K562 (cell line): Measurements from ENCODE around the gene DET1. TPM values are rescaled to one million over a fixed set of nuclear protein-coding genes. Genes with fewer than 3 reads are reported as not detected.
A peak's percentile ranks its signal among the peaks of the same experiment; 100 is the strongest.

Experiments used
- ATAC-seq: fragments of 200-7000 bp; cut with Tn5 transposase; 3 replicates; pipeline ENCODE4 v1.9.1; 2020; ENCODE audit warnings: moderate library complexity
- BruUV-seq: library from RNA; stranded (reverse); fragments of 400-500 nt; replicated peaks from 2 replicates; lab custom pipeline; 2021; lab: Mats Ljungman, UMichigan
- CTCF ChIA-PET: fragments of 300-600 bp; formaldehyde crosslinking; extraction: SDS; loops from one replicate; lab custom pipeline; 2021; ENCODE audit warnings: low intra/inter-chr PET ratio; lab: Yijun Ruan, JAX
- POLR2A ChIA-PET: fragments of 300-600, 350-650 bp; sonication (Branson Sonifier 250); formaldehyde crosslinking; extraction: SDS; loops from one replicate; lab custom pipeline; 2021; ENCODE audit warnings: antibody characterized with exemption, inconsistent platforms; lab: Yijun Ruan, JAX
- DNase-seq, 4 experiments: peaks; one replicate each; pipeline versions ENCODE4 v3.0.0 to v3.0.0-alpha.2; 2011 to 2018; ENCODE audit warnings: low spot score in 3 of 4, mixed read lengths in 3 of 4; ENCODE audit errors: extremely low read depth in 1 of 4
- FAIRE-seq: peaks from 2 replicates; lab custom pipeline; 2011; peaks lifted over from hg19 to GRCh38; lab: Jason Lieb, UNC
- H2AFZ ChIP-seq: 2 replicates; pipeline ENCODE4 v1.6.0; 2011; ENCODE audit warnings: low read depth, low read length, control low read depth, inconsistent platforms
- H3K27ac ChIP-seq: fragments of 200-600 bp; 3 replicates; pipeline ENCODE4 v1.8.0; 2011; ENCODE audit warnings: low read depth, mild to moderate bottlenecking, control low read depth, inconsistent platforms, low read length, moderate library complexity, mixed read lengths; ENCODE audit errors: extremely low read depth
- H3K27me3 ChIP-seq, 2 experiments: fragments of 300-600 bp in 1 of 2; 2 replicates in 1 of 2; 3 replicates in 1 of 2; pipeline versions ENCODE4 v1.6.0 to v1.8.0; 2011; ENCODE audit warnings: inconsistent platforms in 2 of 2, low read length in 2 of 2, mild to moderate bottlenecking in 1 of 2, mixed read lengths in 1 of 2, moderate library complexity in 1 of 2; ENCODE audit not compliant: control insufficient read depth in 2 of 2, insufficient read depth in 2 of 2
- H3K36me3 ChIP-seq: fragments of 300-600 bp; 3 replicates; pipeline ENCODE4 v1.8.0; 2011; ENCODE audit warnings: mild to moderate bottlenecking, low read length, inconsistent platforms; ENCODE audit not compliant: control insufficient read depth, insufficient read depth
- H3K4me1 ChIP-seq, 2 experiments: fragments of 200-600 bp in 1 of 2; replicated peaks in 1 of 2; 2 replicates in 1 of 2; 3 replicates in 1 of 2; pipeline versions ENCODE4 v1.5.1 to v1.8.0; 2011; ENCODE audit warnings: inconsistent platforms in 2 of 2, low read length in 2 of 2, mild to moderate bottlenecking in 1 of 2, mixed read lengths in 1 of 2, moderate library complexity in 1 of 2; ENCODE audit not compliant: control insufficient read depth in 2 of 2, insufficient read depth in 2 of 2
- H3K4me2 ChIP-seq: 2 replicates; pipeline ENCODE4 v1.6.1; 2011; ENCODE audit warnings: low read length, control low read depth, inconsistent platforms, mixed read lengths; ENCODE audit not compliant: insufficient read depth
- H3K4me3 ChIP-seq: fragments of 200-600 bp; sonication (generic), shearing (Covaris generic); 2 replicates; pipeline ENCODE4 v1.5.1; 2016; ENCODE audit warnings: control low read depth, inconsistent platforms
- H3K79me2 ChIP-seq: fragments of 200-600 bp; 3 replicates; pipeline ENCODE4 v1.8.0; 2011; ENCODE audit warnings: low read length, inconsistent platforms; ENCODE audit not compliant: control insufficient read depth, insufficient read depth
- H3K9ac ChIP-seq, 2 experiments: 2 replicates each; pipeline versions ENCODE4 v1.6.0 to v1.6.1; 2011; ENCODE audit warnings: low read depth in 2 of 2, low read length in 2 of 2, control low read depth in 1 of 2, inconsistent platforms in 1 of 2, mild to moderate bottlenecking in 1 of 2, mixed read lengths in 1 of 2; ENCODE audit not compliant: insufficient read depth in 1 of 2
- H3K9me1 ChIP-seq: one replicate; pipeline ENCODE4 v1.6.0; 2011; ENCODE audit warnings: inconsistent platforms, mild to moderate bottlenecking, low read length, moderate library complexity; ENCODE audit not compliant: control insufficient read depth, insufficient read depth
- H3K9me3 ChIP-seq: replicated peaks from 2 replicates; pipeline ENCODE4 v1.5.1; 2011; ENCODE audit warnings: low read depth, low read length, inconsistent platforms; ENCODE audit not compliant: control insufficient read depth, insufficient read depth
- H4K20me1 ChIP-seq: replicated peaks from 2 replicates; pipeline ENCODE4 v1.6.1; 2011; ENCODE audit warnings: low read length, inconsistent platforms, mixed read lengths; ENCODE audit not compliant: control insufficient read depth, insufficient read depth
- ARID1B ChIP-seq: fragments of 450-650 bp; IDR thresholded peaks from 2 replicates; pipeline ENCODE4 v1.6.1; 2016; ENCODE audit warnings: antibody characterized with exemption, mild to moderate bottlenecking, inconsistent platforms
- CBFA2T3 ChIP-seq: fragments of 450-650 bp; IDR thresholded peaks from 2 replicates; pipeline ENCODE4 v1.6.1; 2017
- HDAC3 ChIP-seq: fragments of 450-650 bp; IDR thresholded peaks from 2 replicates; pipeline ENCODE4 v1.6.1; 2018; ENCODE audit warnings: borderline replicate concordance, mild to moderate bottlenecking, moderate library complexity; ENCODE audit not compliant: partially characterized antibody
- NR2C1 ChIP-seq, 2 experiments: fragments of 450-650 bp; IDR thresholded peaks; 2 replicates each; pipeline ENCODE4 v1.6.1; 2017; ENCODE audit warnings: mild to moderate bottlenecking in 2 of 2, antibody characterized with exemption in 1 of 2, inconsistent platforms in 1 of 2, missing compliant biosample characterization in 1 of 2, missing genetic modification characterization in 1 of 2
- ZNF224 ChIP-seq: sonication (generic); formaldehyde crosslinking; IDR thresholded peaks from 2 replicates; pipeline ENCODE4 v1.8.0; 2022; ENCODE audit warnings: mild to moderate bottlenecking, missing genetic modification reagents
- WGBS: fragments of 100-300 bp; shearing (Covaris generic); methylation state at CpG from one replicate; pipeline ENCODE4 v1.1.6; 2016; ENCODE audit warnings: low coverage, mixed read lengths; ENCODE audit not compliant: insufficient coverage; ENCODE audit errors: missing lambda C conversion rate; 5-methylcytosine and 5-hydroxymethylcytosine counted together
- in situ Hi-C: fragments of 300-500 bp; cut with MboI; formaldehyde crosslinking; loops from 4 replicates; pipeline ENCODE4 v1.15.0; 2018; ENCODE audit warnings: inconsistent platforms, mixed read lengths
- intact Hi-C: fragments of 100-400 bp; cut with micrococcal nuclease; formaldehyde crosslinking; loops from 2 replicates; pipeline ENCODE4 v1.14.2; 2022
- polyA plus RNA-seq, 8 experiments: library from polyadenylated mRNA; depleted of rRNA in 4 of 8; stranded (reverse) in 5 of 8; unstranded in 3 of 8; fragments of >200 nt; fragmentation: Nextera tagmentation in 2 of 8; fragmentation: Illumina TruSeq in 1 of 8; extraction: Ambion mirVana in 2 of 8; extraction: Trizol in 1 of 8; gene quantifications; 2 replicates each; pipeline versions ENCODE4 v1.2.1 to v1.2.3, GENCODE V29; 2011 to 2014; ENCODE audit warnings: inconsistent platforms in 1 of 8, missing spikeins in 1 of 8
- small RNA-seq: library from RNA; depleted of rRNA; stranded (forward); fragments of <200 nt; gene quantifications from one replicate; pipeline ENCODE3, GENCODE V24; 2014
- total RNA-seq, 7 experiments: library from RNA; depleted of rRNA in 6 of 7; stranded (reverse); fragments of >200 nt in 6 of 7; fragmentation: Illumina TruSeq in 2 of 7; extraction: Trizol in 2 of 7; gene quantifications; 2 replicates each; pipeline versions ENCODE4 v1.2.1 to v1.2.3, GENCODE V29; 2011 to 2021; ENCODE audit warnings: low replicate concordance in 1 of 7
- TF ChIP-seq, protein P1 (sequence below): fragments of 450-650 bp; IDR thresholded peaks from 2 replicates; pipeline ENCODE4 v1.6.1; 2016

The DET1 gene
- total and polyA plus RNA-seq, 9 of the 15 experiments (the other 6 are each of a cell fraction or from before 2014, with no cell fraction given) = 4.2 to 8.1 (median 6.0) TPM

DNA sequence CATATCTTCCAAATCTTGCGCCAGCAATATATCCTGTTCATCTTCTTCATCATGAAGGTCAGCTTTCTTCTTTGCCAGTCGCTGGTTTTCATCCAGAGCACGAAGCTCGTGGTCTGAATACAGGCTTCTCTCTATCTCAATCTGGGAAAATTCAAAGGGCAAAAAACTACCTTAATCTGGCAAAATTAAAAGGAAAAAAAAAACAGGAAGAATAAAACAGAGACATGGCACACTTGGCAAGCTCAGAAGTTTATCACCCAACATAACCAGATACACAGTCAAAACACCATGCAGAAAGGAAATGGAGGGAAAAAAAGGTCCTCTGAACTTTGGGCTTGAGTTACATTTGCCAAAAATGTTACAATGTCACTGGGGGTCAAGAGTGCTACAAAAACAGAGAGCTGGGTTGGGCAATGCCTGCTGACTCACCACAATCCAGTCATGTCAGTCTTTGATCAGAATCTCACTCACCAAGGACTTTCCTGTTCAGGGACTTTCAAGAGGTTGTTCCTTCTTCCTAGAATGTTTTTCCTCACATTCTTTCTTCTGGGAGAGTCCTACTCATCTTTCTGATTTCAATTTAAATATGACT lies 80.8 kb downstream of the DET1 start (continued):
- TF ChIP-seq HDAC3 (no peak), ARID1B (peak; percentile 63; the same call in 1 of the 2 replicates)
- TF ChIP-seq, protein P1, sequence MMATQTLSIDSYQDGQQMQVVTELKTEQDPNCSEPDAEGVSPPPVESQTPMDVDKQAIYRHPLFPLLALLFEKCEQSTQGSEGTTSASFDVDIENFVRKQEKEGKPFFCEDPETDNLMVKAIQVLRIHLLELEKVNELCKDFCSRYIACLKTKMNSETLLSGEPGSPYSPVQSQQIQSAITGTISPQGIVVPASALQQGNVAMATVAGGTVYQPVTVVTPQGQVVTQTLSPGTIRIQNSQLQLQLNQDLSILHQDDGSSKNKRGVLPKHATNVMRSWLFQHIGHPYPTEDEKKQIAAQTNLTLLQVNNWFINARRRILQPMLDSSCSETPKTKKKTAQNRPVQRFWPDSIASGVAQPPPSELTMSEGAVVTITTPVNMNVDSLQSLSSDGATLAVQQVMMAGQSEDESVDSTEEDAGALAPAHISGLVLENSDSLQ = peak; percentile 82; the same call in 1 of the 2 replicates

DNA sequence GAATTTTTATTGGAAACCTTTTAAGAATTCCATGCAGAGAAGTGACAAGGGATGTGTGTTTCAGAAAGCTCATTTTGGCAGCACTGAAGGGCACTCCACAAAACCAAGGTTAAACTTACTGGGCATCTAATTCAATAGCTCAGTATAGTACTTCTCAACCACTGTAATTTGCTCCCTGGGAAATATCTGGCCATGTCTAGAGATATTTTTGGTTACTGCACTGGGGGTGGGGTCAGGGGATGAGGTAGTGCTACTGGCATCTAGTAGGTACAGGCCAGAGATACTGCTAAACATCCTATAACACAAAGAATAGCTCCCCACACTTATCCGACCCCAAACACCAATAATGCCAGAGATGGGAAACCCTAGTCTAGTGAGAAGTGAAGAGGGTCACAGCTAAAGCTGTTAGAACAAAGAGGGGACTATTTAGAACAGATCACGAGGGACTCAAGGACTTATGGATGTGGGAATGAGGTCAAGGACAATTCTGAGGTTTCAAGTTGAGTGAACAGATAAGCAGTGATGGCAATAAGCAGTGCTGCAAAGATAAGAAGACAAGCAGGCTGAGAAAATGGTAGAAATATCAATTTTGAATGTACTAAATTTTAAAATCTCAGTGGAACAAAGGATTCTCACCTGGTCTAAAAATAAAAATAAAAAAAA lies 82.5 kb downstream of the DET1 start:
- 39% methylated on average over 2 of the region's 2 CpGs for WGBS
- intact Hi-C loops = no loop called here
- no TSS peak for BruUV-seq
- no peak overlapping the region for H2AFZ ChIP-seq
- FAIRE-seq (no peak), DNase-seq (no peak), ATAC-seq (no peak)
- H3K36me3 ChIP-seq = peaks cover 73% of the 10 kb centered on the region
- TF ChIP-seq CBFA2T3 = peak; percentile 32; the same call in 1 of the 2 replicates
- TF ChIP-seq NR2C1 (IDR thresholded peaks at IDR 0.05) = no peak
- 0 out of 2 replicates have a peak, but pooled peaks have one; percentile 16 for TF ChIP-seq NR2C1 (tag; IDR thresholded peaks at IDR 0.05)
- TF ChIP-seq ZNF224 (CRISPR knock-in tag) = no peak
- H3K27me3 ChIP-seq = no peaks in the 10 kb centered on the region
- H3K4me3 ChIP-seq = no peak overlapping the region
- ChIA-PET CTCF (no interaction called here), POLR2A (interaction anchor here (2.2 kb wide), 1 partner anchor 8 kb away, joined by 7 read pairs; no protein-coding TSS in a partner anchor)
- no peak overlapping the region for H3K4me2 ChIP-seq
- H3K9me3 ChIP-seq = no peaks in the 10 kb centered on the region
- no peak overlapping the region for H3K27ac ChIP-seq
- no peaks in the 10 kb centered on the region for H3K9me1 ChIP-seq
- peaks cover 43% of the 10 kb centered on the region for H3K79me2 ChIP-seq
- H4K20me1 ChIP-seq = no peaks in the 10 kb centered on the region
- no peak overlapping the region for H3K9ac ChIP-seq
- in situ Hi-C loops = no loop called here
- H3K4me1 ChIP-seq = peaks cover 5 to 15% of the 10 kb centered on the region in 2 experiments; a peak in 3 of 5 replicates

Small RNA genes within 50 kb of the gene (small RNA-seq; reads per million reads assigned to genes)
- not detected for gene AC013489.2

Other genes with a start within 250 kb of the DET1 start
- 43.0 and 44.7 TPM in 2 replicates for gene MRPL46, start 79.3 kb downstream of the DET1 start, total RNA-seq (2014; rRNA removed)
- 49.2 and 55.0 TPM in 2 replicates for gene MRPL46, start 79.3 kb downstream of the DET1 start, total RNA-seq (2014; rRNA removed; fragmentation: Illumina TruSeq; extraction: Trizol)
- gene MRPL46, start 79.3 kb downstream of the DET1 start, total RNA-seq (2015; rRNA removed; fragmentation: Illumina TruSeq; extraction: Trizol) = 48.4 and 50.0 TPM in 2 replicates
- gene MRPL46, start 79.3 kb downstream of the DET1 start, total RNA-seq (2021) = 41.2 and 41.9 TPM in 2 replicates
- 41.3 and 49.8 TPM in 2 replicates for gene MRPL46, start 79.3 kb downstream of the DET1 start, polyA plus RNA-seq (2011; rRNA removed)
- gene MRPL46, start 79.3 kb downstream of the DET1 start, polyA plus RNA-seq (2014; fragmentation: Illumina TruSeq; extraction: Trizol) = 46.5 and 50.8 TPM in 2 replicates
- gene MRPL46, start 79.3 kb downstream of the DET1 start, polyA plus RNA-seq (2014; fragmentation: Nextera tagmentation; extraction: Ambion mirVana) = 10 to 100 TPM; 66.9 to 71.2 TPM
- 72.2 and 74.6 TPM in 2 replicates for gene MRPL46, start 79.3 kb downstream of the DET1 start, polyA plus RNA-seq (2014; rRNA removed)
- 54.9 and 75.7 TPM in 2 replicates for gene MRPS11, start 79.0 kb downstream of the DET1 start, total RNA-seq (2014; rRNA removed)
- 40.4 and 44.8 TPM in 2 replicates for gene MRPS11, start 79.0 kb downstream of the DET1 start, total RNA-seq (2014; rRNA removed; fragmentation: Illumina TruSeq; extraction: Trizol)
- 51.3 and 52.9 TPM in 2 replicates for gene MRPS11, start 79.0 kb downstream of the DET1 start, total RNA-seq (2015; rRNA removed; fragmentation: Illumina TruSeq; extraction: Trizol)
- gene MRPS11, start 79.0 kb downstream of the DET1 start, total RNA-seq (2021) = 61.1 and 72.9 TPM in 2 replicates
- 57.3 and 67.3 TPM in 2 replicates for gene MRPS11, start 79.0 kb downstream of the DET1 start, polyA plus RNA-seq (2011; rRNA removed)
- gene MRPS11, start 79.0 kb downstream of the DET1 start, polyA plus RNA-seq (2014; fragmentation: Illumina TruSeq; extraction: Trizol) = 53.1 and 54.1 TPM in 2 replicates
- 10 to 100 TPM; 28.3 to 39.4 TPM for gene MRPS11, start 79.0 kb downstream of the DET1 start, polyA plus RNA-seq (2014; fragmentation: Nextera tagmentation; extraction: Ambion mirVana)
- 83.2 and 90.3 TPM in 2 replicates for gene MRPS11, start 79.0 kb downstream of the DET1 start, polyA plus RNA-seq (2014; rRNA removed)
- 51.0 and 56.6 TPM in 2 replicates for gene AEN, start 74.7 kb upstream of the DET1 start, total RNA-seq (2014; rRNA removed)
- 24.6 and 26.3 TPM in 2 replicates for gene AEN, start 74.7 kb upstream of the DET1 start, total RNA-seq (2014; rRNA removed; fragmentation: Illumina TruSeq; extraction: Trizol)
- 40.0 and 40.9 TPM in 2 replicates for gene AEN, start 74.7 kb upstream of the DET1 start, total RNA-seq (2015; rRNA removed; fragmentation: Illumina TruSeq; extraction: Trizol)
- gene AEN, start 74.7 kb upstream of the DET1 start, total RNA-seq (2021) = 49.2 and 52.7 TPM in 2 replicates
- gene AEN, start 74.7 kb upstream of the DET1 start, polyA plus RNA-seq (2011; rRNA removed) = 30.8 and 32.8 TPM in 2 replicates
- gene AEN, start 74.7 kb upstream of the DET1 start, polyA plus RNA-seq (2014; fragmentation: Illumina TruSeq; extraction: Trizol) = 31.6 and 35.1 TPM in 2 replicates
- 10 to 100 TPM in 1 of 2 experiments, 1 to 10 TPM in 1; 9.0 to 11.7 TPM for gene AEN, start 74.7 kb upstream of the DET1 start, polyA plus RNA-seq (2014; fragmentation: Nextera tagmentation; extraction: Ambion mirVana)
- gene AEN, start 74.7 kb upstream of the DET1 start, polyA plus RNA-seq (2014; rRNA removed) = 35.5 and 45.5 TPM in 2 replicates
- 1.3 and 2.4 TPM in 2 replicates for gene ISG20, start 92.3 kb upstream of the DET1 start, total RNA-seq (2014; rRNA removed)
- 0.16 and 0.36 TPM in 2 replicates for gene ISG20, start 92.3 kb upstream of the DET1 start, total RNA-seq (2014; rRNA removed; fragmentation: Illumina TruSeq; extraction: Trizol)
- 0.65 and 1.1 TPM in 2 replicates for gene ISG20, start 92.3 kb upstream of the DET1 start, total RNA-seq (2015; rRNA removed; fragmentation: Illumina TruSeq; extraction: Trizol)
- 1.9 TPM in 2 replicates for gene ISG20, start 92.3 kb upstream of the DET1 start, total RNA-seq (2021)
- gene ISG20, start 92.3 kb upstream of the DET1 start, polyA plus RNA-seq (2011; rRNA removed) = 0.43 and 1.0 TPM in 2 replicates
- 0.06 and 0.32 TPM in 2 replicates for gene ISG20, start 92.3 kb upstream of the DET1 start, polyA plus RNA-seq (2014; fragmentation: Illumina TruSeq; extraction: Trizol)
- under 1 TPM; 0.70 to 1.00 TPM for gene ISG20, start 92.3 kb upstream of the DET1 start, polyA plus RNA-seq (2014; fragmentation: Nextera tagmentation; extraction: Ambion mirVana)
- gene ISG20, start 92.3 kb upstream of the DET1 start, polyA plus RNA-seq (2014; rRNA removed) = 1.7 and 2.1 TPM in 2 replicates